SK-N-SH treated with all-trans-retinoic acid at 6 μM for 48 hours (cell line): Measurements from ENCODE around the gene NFATC3.

Experiments
- ATAC-seq: fragments of 200-7000 bp; cut with Tn5 transposase; 3 replicates; pipeline ENCODE4 v1.9.1; 2020; ENCODE audit warnings: mild to moderate bottlenecking, moderate library complexity
- ARNTL ChIP-seq: fragments of 450-650 bp; formaldehyde crosslinking; IDR thresholded peaks from 2 replicates; pipeline ENCODE4 v1.5.0; 2020; ENCODE audit warnings: low read depth, mild to moderate bottlenecking, moderate library complexity, borderline replicate concordance
- CREB5 ChIP-seq: fragments of 250-450 bp; sonication (Bioruptor Pico); IDR thresholded peaks from 2 replicates; pipeline ENCODE4 v1.5.1; 2020; ENCODE audit warnings: low read depth, mild to moderate bottlenecking, moderate library complexity
- CSDC2 ChIP-seq: fragments of 250-450 bp; sonication (Bioruptor Pico); IDR thresholded peaks from 2 replicates; pipeline ENCODE4 v1.5.0; 2020; ENCODE audit warnings: mild to moderate bottlenecking, moderate library complexity
- CSRNP3 ChIP-seq: fragments of 250-450 bp; sonication (Bioruptor Pico); IDR thresholded peaks from 2 replicates; pipeline ENCODE4 v1.5.1; 2021; ENCODE audit warnings: mild to moderate bottlenecking, moderate library complexity
- ESRRG ChIP-seq: fragments of 250-450 bp; sonication (Bioruptor Pico); IDR thresholded peaks from 2 replicates; pipeline ENCODE4 v1.6.1; 2021; ENCODE audit warnings: mild to moderate bottlenecking
- PATZ1 ChIP-seq: fragments of 250-450 bp; sonication (Bioruptor Pico); IDR thresholded peaks from 2 replicates; pipeline ENCODE4 v1.8.0; 2020; ENCODE audit warnings: mild to moderate bottlenecking, moderate library complexity, borderline replicate concordance
- RARB ChIP-seq: fragments of 250-450 bp; sonication (Bioruptor Pico); IDR thresholded peaks from 2 replicates; pipeline ENCODE4 v1.8.0; 2021; ENCODE audit warnings: mild to moderate bottlenecking, moderate library complexity
- SNAI2 ChIP-seq: fragments of 250-450 bp; sonication (Bioruptor Pico); IDR thresholded peaks from 2 replicates; pipeline ENCODE4 v1.5.0; 2020; ENCODE audit warnings: mild to moderate bottlenecking, moderate library complexity
- TCF4 ChIP-seq: fragments of 250-450 bp; sonication (Bioruptor Pico); IDR thresholded peaks from 2 replicates; pipeline ENCODE4 v1.8.0; 2021; ENCODE audit warnings: mild to moderate bottlenecking, moderate library complexity, borderline replicate concordance
- TOX ChIP-seq: fragments of 250-450 bp; sonication (Bioruptor Pico); IDR thresholded peaks from 2 replicates; pipeline ENCODE4 v1.8.0; 2021; ENCODE audit warnings: mild to moderate bottlenecking, moderate library complexity, borderline replicate concordance
- TSHZ2 ChIP-seq: fragments of 250-450 bp; sonication (Bioruptor Pico); IDR thresholded peaks from 2 replicates; pipeline ENCODE4 v1.5.0; 2020; ENCODE audit warnings: mild to moderate bottlenecking, moderate library complexity
- ZC3H10 ChIP-seq: fragments of 250-450 bp; sonication (Bioruptor Pico); IDR thresholded peaks from 2 replicates; pipeline ENCODE4 v1.5.1; 2021; ENCODE audit warnings: mild to moderate bottlenecking, moderate library complexity
- ZFP3 ChIP-seq: fragments of 250-450 bp; sonication (Bioruptor Pico); IDR thresholded peaks from 2 replicates; pipeline ENCODE4 v1.5.0; 2020; ENCODE audit warnings: mild to moderate bottlenecking, moderate library complexity
- ZFP30 ChIP-seq: fragments of 450-650 bp; formaldehyde crosslinking; IDR thresholded peaks from 2 replicates; pipeline ENCODE4 v1.5.0; 2022; ENCODE audit warnings: mild to moderate bottlenecking, moderate library complexity
- ZNF565 ChIP-seq: fragments of 450-650 bp; formaldehyde crosslinking; conservative IDR thresholded peaks from 2 replicates; pipeline ENCODE4 v1.5.0; 2020; ENCODE audit warnings: low read depth, mild to moderate bottlenecking, moderate library complexity
- ZNF70 ChIP-seq: fragments of 450-650 bp; formaldehyde crosslinking; IDR thresholded peaks from 2 replicates; pipeline ENCODE4 v1.5.0; 2020; ENCODE audit warnings: mild to moderate bottlenecking, moderate library complexity
- ZNF8 ChIP-seq: fragments of 450-650 bp; formaldehyde crosslinking; IDR thresholded peaks from 2 replicates; pipeline ENCODE4 v1.5.0; 2020; ENCODE audit warnings: mild to moderate bottlenecking, moderate library complexity
- TF ChIP-seq, protein P1 (sequence below): fragments of 250-450 bp; sonication (Bioruptor Pico); IDR thresholded peaks from 2 replicates; pipeline ENCODE4 v1.8.0; 2021; ENCODE audit warnings: low read depth, mild to moderate bottlenecking, moderate library complexity, borderline replicate concordance

Gene NFATC3

GRCh38 chr16:68076560-68076959, 8.6 kb upstream of the NFATC3 start:
- ATAC-seq = no peak
- no peak for TF ChIP-seq ZNF8 (CRISPR knock-in tag)
- TF ChIP-seq SNAI2 (CRISPR knock-in tag) = no peak
- TF ChIP-seq, protein P1, sequence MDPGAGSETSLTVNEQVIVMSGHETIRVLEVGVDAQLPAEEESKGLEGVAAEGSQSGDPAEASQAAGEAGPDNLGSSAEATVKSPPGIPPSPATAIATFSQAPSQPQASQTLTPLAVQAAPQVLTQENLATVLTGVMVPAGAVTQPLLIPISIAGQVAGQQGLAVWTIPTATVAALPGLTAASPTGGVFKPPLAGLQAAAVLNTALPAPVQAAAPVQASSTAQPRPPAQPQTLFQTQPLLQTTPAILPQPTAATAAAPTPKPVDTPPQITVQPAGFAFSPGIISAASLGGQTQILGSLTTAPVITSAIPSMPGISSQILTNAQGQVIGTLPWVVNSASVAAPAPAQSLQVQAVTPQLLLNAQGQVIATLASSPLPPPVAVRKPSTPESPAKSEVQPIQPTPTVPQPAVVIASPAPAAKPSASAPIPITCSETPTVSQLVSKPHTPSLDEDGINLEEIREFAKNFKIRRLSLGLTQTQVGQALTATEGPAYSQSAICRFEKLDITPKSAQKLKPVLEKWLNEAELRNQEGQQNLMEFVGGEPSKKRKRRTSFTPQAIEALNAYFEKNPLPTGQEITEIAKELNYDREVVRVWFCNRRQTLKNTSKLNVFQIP (CRISPR knock-in tag) = no peak
- no peak for TF ChIP-seq ZNF70 (CRISPR knock-in tag)
- no peak for TF ChIP-seq CSRNP3
- TF ChIP-seq CSDC2 (CRISPR knock-in tag) = no peak
- no peak for TF ChIP-seq ZNF565 (CRISPR knock-in tag)
- no peak for TF ChIP-seq RARB (CRISPR knock-in tag)
- TF ChIP-seq ZC3H10 = no peak

- TF ChIP-seq TSHZ2 = no peak
- TF ChIP-seq CREB5 (CRISPR knock-in tag) = no peak
- no peak for TF ChIP-seq TCF4 (CRISPR knock-in tag)
- TF ChIP-seq ZNF70 (CRISPR knock-in tag) = no peak
- no peak for TF ChIP-seq ESRRG
- no peak for TF ChIP-seq CSDC2 (CRISPR knock-in tag)
- no peak for TF ChIP-seq ZC3H10
- TF ChIP-seq ZNF565 (CRISPR knock-in tag) = no peak
- no peak for TF ChIP-seq TOX
- TF ChIP-seq ZNF8 (CRISPR knock-in tag) = no peak
- no peak for TF ChIP-seq PATZ1 (CRISPR knock-in tag)
- TF ChIP-seq CSRNP3 = no peak
- TF ChIP-seq RARB (CRISPR knock-in tag) = no peak
- no peak for TF ChIP-seq ZFP3 (CRISPR knock-in tag)
- TF ChIP-seq ZFP30 (CRISPR knock-in tag) = no peak
- no peak for TF ChIP-seq ARNTL (CRISPR knock-in tag)
- TF ChIP-seq, all 23 proteins: peak for 0
These were observed 7.1 kb upstream of the NFATC3 start for GRCh38 chr16:68077866-68078700.

More at GRCh38 chr16:68077866-68078700, 7.1 kb upstream of the NFATC3 start:
- no peak for ATAC-seq
